Right lobe of liver (tissue), 6 donors: ENCODE data around the gene SCYGR3. TPM values are rescaled to one million over a fixed set of nuclear protein-coding genes. Genes with fewer than 3 reads are reported as not detected.

Source experiments
- ATAC-seq, 4 donors: fragments of 200-7000 bp; cut with Tn5 transposase; one replicate each; pipeline ENCODE4 v1.9.1; 2020; ENCODE audit warnings: mild to moderate bottlenecking in 4 of 4, moderate library complexity in 4 of 4
- DNase-seq, 3 donors: peaks; one replicate each; pipeline ENCODE4 v3.0.0-alpha.2; 2020
- H3K27ac ChIP-seq, 3 donors: fragments of 200-600 bp; one replicate each; pipeline ENCODE4 v1.8.0; 2022
- H3K27me3 ChIP-seq, 2 donors: fragments of 200-600 bp; one replicate each; pipeline ENCODE4 v1.8.0; 2022
- H3K36me3 ChIP-seq, 4 donors: fragments of 200-600 bp; sonication (generic) in 1 of 4; one replicate each; pipeline versions ENCODE4 v1.5.1 to v1.8.0; 2017 to 2022; ENCODE audit warnings: control low read depth in 1 of 4
- H3K4me1 ChIP-seq, 4 donors: fragments of 200-600 bp; sonication (generic) in 1 of 4; one replicate each; pipeline versions ENCODE4 v1.5.1 to v1.8.0; 2017 to 2022; ENCODE audit warnings: control low read depth in 1 of 4
- H3K4me3 ChIP-seq, 3 donors: fragments of 200-600 bp; one replicate each; pipeline ENCODE4 v1.8.0; 2022
- H3K9me3 ChIP-seq, 4 donors: fragments of 200-600 bp; sonication (generic) in 1 of 4; one replicate each; pipeline versions ENCODE4 v1.5.1 to v1.8.0; 2017 to 2022; ENCODE audit warnings: control low read depth in 1 of 4
- POLR2A ChIP-seq: fragments of 450-650 bp; IDR thresholded peaks from one replicate; pipeline ENCODE4 v1.6.1; 2017; ENCODE audit warnings: antibody characterized with exemption, mild to moderate bottlenecking
- WGBS: methylation state at CpG from one replicate; pipeline ENCODE4 v1.1.6; 2018; ENCODE audit warnings: low coverage, low lambda C conversion rate; ENCODE audit not compliant: insufficient coverage; ENCODE audit errors: missing lambda C conversion rate; 5-methylcytosine and 5-hydroxymethylcytosine counted together
- intact Hi-C, 2 donors: fragments of 100-400 bp; cut with DNase I; formaldehyde crosslinking; loops; one replicate each; pipeline versions ENCODE4 v1.11.2 to v1.14.1; 2022
- total RNA-seq, 6 experiments: library from RNA; depleted of rRNA in 2 of 6; stranded (reverse); fragments of >200 nt in 2 of 6; fragmentation: NEBNext Ultra II Directional in 3 of 6; extraction: Animal tissue kit (Norgen Biotek cat#: 25700) in 3 of 6; gene quantifications; one replicate each; pipeline versions ENCODE4 v1.1.0 to v1.2.4, GENCODE V29; 2016 to 2023
- TF ChIP-seq, protein P1 (sequence below), 4 donors: fragments of 200-600 bp in 3 of 4; fragments of 450-650 bp in 1 of 4; IDR thresholded peaks; one replicate each; pipeline versions ENCODE4 v1.5.1 to v1.8.0; 2016 to 2022; ENCODE audit warnings: antibody characterized with exemption in 4 of 4, mild to moderate bottlenecking in 2 of 4
- donor health status: DM: no; HTN: yes; CAD: no.
- donor health status: DM: no; HTN: no; CAD: no.
- donor health status: DM: no; HTN: no; CAD: no.
- donor health status: DM: no; HTN: yes; CAD: no.
- donor health status: DM: no; HTN: yes; CAD: no.

The SCYGR3 gene
- total RNA-seq, 6 experiments from 2014 or later: not detected

GRCh38 chr2:227634201-227634600 is 19.6 kb upstream of the SCYGR3 start:
- intact Hi-C loops: no loop called here
- Histone ChIP-seq H3K4me1 (no peaks in the 10 kb centered on the region), H3K27me3 (no peaks in the 10 kb centered on the region), H3K9me3 (no peaks in the 10 kb centered on the region), H3K27ac (no peak overlapping the region), H3K36me3 (no peaks in the 10 kb centered on the region), H3K4me3 (no peak overlapping the region)
- ATAC-seq (no peak), DNase-seq (no peak)
- 67% methylated on average over 3 of the region's 3 CpGs for WGBS
- TF ChIP-seq POLR2A: no peak

DNA sequence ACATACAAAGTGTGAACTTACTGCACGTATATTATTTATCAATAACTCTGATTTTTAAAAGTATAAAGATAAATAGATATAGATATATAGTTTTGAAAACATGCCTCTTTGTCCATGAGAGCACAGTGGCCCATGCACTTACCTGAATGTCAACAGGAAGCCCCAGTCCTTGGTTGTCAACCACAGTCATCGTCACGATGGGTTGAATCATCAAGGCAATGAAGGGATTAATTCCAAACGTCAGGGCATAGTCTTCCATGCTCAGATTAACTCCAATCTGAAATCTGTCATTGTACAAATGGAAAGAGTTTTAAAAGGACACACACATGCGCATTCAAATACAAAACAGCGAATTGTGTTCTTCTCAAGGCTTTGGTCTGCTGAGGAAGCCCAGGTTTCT is 18.2 kb upstream of the SCYGR3 start:
- Histone ChIP-seq H3K4me1 (no peaks in the 10 kb centered on the region), H3K9me3 (no peaks in the 10 kb centered on the region), H3K36me3 (no peaks in the 10 kb centered on the region), H3K27ac (no peak overlapping the region), H3K4me3 (no peak overlapping the region), H3K27me3 (no peaks in the 10 kb centered on the region)
- ATAC-seq (no peak), DNase-seq (no peak)
- TF ChIP-seq, protein P1, sequence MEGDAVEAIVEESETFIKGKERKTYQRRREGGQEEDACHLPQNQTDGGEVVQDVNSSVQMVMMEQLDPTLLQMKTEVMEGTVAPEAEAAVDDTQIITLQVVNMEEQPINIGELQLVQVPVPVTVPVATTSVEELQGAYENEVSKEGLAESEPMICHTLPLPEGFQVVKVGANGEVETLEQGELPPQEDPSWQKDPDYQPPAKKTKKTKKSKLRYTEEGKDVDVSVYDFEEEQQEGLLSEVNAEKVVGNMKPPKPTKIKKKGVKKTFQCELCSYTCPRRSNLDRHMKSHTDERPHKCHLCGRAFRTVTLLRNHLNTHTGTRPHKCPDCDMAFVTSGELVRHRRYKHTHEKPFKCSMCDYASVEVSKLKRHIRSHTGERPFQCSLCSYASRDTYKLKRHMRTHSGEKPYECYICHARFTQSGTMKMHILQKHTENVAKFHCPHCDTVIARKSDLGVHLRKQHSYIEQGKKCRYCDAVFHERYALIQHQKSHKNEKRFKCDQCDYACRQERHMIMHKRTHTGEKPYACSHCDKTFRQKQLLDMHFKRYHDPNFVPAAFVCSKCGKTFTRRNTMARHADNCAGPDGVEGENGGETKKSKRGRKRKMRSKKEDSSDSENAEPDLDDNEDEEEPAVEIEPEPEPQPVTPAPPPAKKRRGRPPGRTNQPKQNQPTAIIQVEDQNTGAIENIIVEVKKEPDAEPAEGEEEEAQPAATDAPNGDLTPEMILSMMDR (IDR thresholded peaks at IDR 0.05): no peak
- no peak for TF ChIP-seq POLR2A
- intact Hi-C loops: no loop called here
- 72% methylated on average over 6 of the region's 6 CpGs for WGBS

GRCh38 chr2:227630322-227630721 is 15.7 kb upstream of the SCYGR3 start:
- ATAC-seq (no peak), DNase-seq (no peak)
- Histone ChIP-seq H3K27me3 (no peaks in the 10 kb centered on the region), H3K4me3 (no peak overlapping the region), H3K36me3 (no peaks in the 10 kb centered on the region), H3K9me3 (no peaks in the 10 kb centered on the region), H3K27ac (no peak overlapping the region), H3K4me1 (no peaks in the 10 kb centered on the region)
- 75% methylated on average over 3 of the region's 3 CpGs for WGBS
- intact Hi-C loops: no loop called here
- TF ChIP-seq, protein P1 (IDR thresholded peaks at IDR 0.05): no peak
- TF ChIP-seq POLR2A: no peak

DNA sequence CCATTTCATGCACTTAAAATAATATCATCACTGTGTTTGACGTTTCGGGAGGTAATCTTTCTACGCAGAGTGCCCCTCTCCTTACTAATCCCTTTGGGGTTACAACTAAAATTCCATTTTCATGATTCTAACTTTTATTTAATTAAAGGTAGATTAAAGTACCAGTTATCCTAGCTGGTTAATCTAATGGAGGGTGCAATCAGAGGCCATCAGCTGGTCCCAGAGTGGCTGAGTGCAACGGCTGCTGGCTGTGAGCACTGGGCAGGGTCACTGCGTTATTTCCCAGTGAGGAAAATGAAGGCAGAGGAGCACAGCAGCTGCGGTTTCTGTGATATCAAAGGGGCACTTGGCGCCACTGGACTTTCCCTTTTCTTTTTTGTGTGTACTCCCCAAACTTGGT is 14.8 kb upstream of the SCYGR3 start:
- WGBS: 54% methylated on average over 5 of the region's 7 CpGs
- H3K4me1 ChIP-seq: no peaks in the 10 kb centered on the region
- H3K9me3 ChIP-seq: no peaks in the 10 kb centered on the region
- H3K36me3 ChIP-seq: no peaks in the 10 kb centered on the region
- DNase-seq (no peak), ATAC-seq (no peak)
- intact Hi-C loops: no loop called here
- no peak overlapping the region for H3K27ac ChIP-seq
- no peak overlapping the region for H3K4me3 ChIP-seq
- no peaks in the 10 kb centered on the region for H3K27me3 ChIP-seq
- TF ChIP-seq, protein P1 (IDR thresholded peaks at IDR 0.05): no peak
- no peak for TF ChIP-seq POLR2A

- Histone ChIP-seq H3K27ac (no peak overlapping the region), H3K36me3 (no peaks in the 10 kb centered on the region), H3K4me3 (no peak overlapping the region), H3K9me3 (no peaks in the 10 kb centered on the region), H3K27me3 (no peaks in the 10 kb centered on the region), H3K4me1 (no peaks in the 10 kb centered on the region)
- intact Hi-C loops: no loop called here
- WGBS: 63% methylated on average over 3 of the region's 3 CpGs
- no peak for TF ChIP-seq POLR2A
- TF ChIP-seq, protein P1 (IDR thresholded peaks at IDR 0.05): no peak
- ATAC-seq (no peak), DNase-seq (no peak)
These were observed 13.1 kb upstream of the SCYGR3 start for GRCh38 chr2:227627769-227628168.
